ENCODE results near the gene ITGA2.

GRCh38 chr5:52998552-52999313 lies 9.6 kb downstream of the ITGA2 start:
- TF ChIP-seq POLR2A (IDR thresholded peaks at IDR 0.05) (no peak), CTCF (IDR thresholded peaks at IDR 0.05) (no peak)
